Upper lobe of right lung (tissue), 1 donor: ENCODE results near the gene UBR2. TPM values are rescaled to one million over a fixed set of nuclear protein-coding genes. Genes with fewer than 3 reads are reported as not detected.
"Not testable (repeated sequence)": the region's sequence is repeated elsewhere in the genome, so short reads cannot be mapped to it uniquely, and the experiment has no call there.

Source experiments
- ATAC-seq: fragments of 200-7000 bp; cut with Tn5 transposase; one replicate; pipeline ENCODE4 v1.9.1; 2020; ENCODE audit warnings: mild to moderate bottlenecking, moderate library complexity
- DNase-seq: peaks from one replicate; pipeline ENCODE4 v3.0.0-alpha.2; 2020
- H3K27ac ChIP-seq: fragments of 200-600 bp; one replicate; pipeline ENCODE4 v1.8.0; 2022
- H3K27me3 ChIP-seq: fragments of 200-600 bp; one replicate; pipeline ENCODE4 v1.8.0; 2022; ENCODE audit warnings: mild to moderate bottlenecking
- H3K36me3 ChIP-seq: fragments of 200-600 bp; one replicate; pipeline ENCODE4 v1.8.0; 2022
- H3K4me1 ChIP-seq: fragments of 200-600 bp; one replicate; pipeline ENCODE4 v1.8.0; 2022
- H3K4me3 ChIP-seq: fragments of 200-600 bp; one replicate; pipeline ENCODE4 v1.8.0; 2022; ENCODE audit warnings: mild to moderate bottlenecking
- H3K9me3 ChIP-seq: fragments of 200-600 bp; one replicate; pipeline ENCODE4 v1.8.0; 2022
- intact Hi-C: fragments of 100-400 bp; cut with DNase I; formaldehyde crosslinking; loops from one replicate; pipeline ENCODE4 v1.11.0; 2022
- total RNA-seq: library from RNA; stranded (reverse); fragmentation: NEBNext Ultra II Directional; extraction: Animal tissue kit (Norgen Biotek cat#: 25700); gene quantifications from one replicate; pipeline ENCODE4 v1.2.1, GENCODE V29; 2021
- TF ChIP-seq, protein P1 (sequence below): fragments of 200-600 bp; IDR thresholded peaks from one replicate; pipeline ENCODE4 v1.8.0; 2022; ENCODE audit warnings: antibody characterized with exemption
- donor health status: DM: no; HTN: yes; CAD: no; lungs with severe emphysema.

The UBR2 gene
- total RNA-seq, 1 donor from 2014 or later = 36.6 TPM

DNA sequence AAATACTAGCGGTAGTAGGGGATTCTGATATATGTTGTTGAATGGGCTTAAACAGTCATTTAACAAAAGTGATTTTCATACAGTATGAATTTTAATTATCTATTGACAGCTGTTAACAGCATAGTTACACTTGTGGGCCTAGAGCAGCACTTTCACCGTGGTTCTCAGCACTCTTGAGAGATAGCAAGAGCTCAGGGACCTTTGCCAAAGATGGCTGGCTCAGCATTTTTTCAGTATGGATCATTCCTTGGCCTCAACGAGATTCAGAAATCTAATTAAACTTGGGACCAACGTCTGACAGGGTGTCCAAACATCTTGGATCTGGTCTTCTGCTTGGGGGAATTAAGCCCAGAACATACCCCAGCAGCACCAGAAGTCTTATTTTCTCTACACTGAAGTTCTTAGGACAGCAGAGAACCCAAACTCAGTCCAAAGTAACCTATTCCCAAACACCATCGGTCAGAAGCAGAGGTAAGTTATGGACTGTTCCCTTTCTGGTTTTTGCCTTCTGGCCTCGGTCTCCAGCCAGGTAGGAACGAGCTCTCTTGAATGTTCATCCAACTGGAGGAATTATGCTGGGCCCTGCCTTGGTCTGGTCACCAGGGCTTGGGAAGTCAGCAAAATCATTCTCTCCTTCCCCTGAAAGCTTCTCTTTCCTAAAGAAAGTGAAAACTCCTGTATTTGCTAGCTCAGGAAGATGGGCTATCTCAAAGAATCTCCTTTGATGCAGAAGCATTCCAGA is 132.9 kb downstream of the UBR2 start:
- intact Hi-C loops = no loop called here

DNA sequence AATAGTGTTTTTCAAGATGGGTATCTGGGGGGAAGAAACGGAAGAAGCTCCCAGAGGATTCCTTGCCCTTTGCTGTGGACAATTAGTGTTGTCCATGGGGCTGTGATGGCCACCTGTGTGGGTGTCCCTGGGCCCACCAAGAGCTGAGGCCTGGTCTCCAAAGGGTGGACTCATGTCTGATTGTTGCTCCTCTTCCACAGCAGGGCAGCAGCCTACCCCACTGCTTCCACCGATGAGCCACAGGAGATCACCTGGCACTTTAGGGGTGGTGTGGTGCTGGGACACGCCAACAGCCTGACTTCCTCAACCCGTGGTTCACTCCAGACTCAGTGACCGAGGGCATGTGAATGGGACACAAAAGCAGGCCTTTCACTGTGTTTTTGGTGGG is 133.4 kb downstream of the UBR2 start:
- TF ChIP-seq, protein P1, sequence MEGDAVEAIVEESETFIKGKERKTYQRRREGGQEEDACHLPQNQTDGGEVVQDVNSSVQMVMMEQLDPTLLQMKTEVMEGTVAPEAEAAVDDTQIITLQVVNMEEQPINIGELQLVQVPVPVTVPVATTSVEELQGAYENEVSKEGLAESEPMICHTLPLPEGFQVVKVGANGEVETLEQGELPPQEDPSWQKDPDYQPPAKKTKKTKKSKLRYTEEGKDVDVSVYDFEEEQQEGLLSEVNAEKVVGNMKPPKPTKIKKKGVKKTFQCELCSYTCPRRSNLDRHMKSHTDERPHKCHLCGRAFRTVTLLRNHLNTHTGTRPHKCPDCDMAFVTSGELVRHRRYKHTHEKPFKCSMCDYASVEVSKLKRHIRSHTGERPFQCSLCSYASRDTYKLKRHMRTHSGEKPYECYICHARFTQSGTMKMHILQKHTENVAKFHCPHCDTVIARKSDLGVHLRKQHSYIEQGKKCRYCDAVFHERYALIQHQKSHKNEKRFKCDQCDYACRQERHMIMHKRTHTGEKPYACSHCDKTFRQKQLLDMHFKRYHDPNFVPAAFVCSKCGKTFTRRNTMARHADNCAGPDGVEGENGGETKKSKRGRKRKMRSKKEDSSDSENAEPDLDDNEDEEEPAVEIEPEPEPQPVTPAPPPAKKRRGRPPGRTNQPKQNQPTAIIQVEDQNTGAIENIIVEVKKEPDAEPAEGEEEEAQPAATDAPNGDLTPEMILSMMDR = no peak
- H3K9me3 ChIP-seq = no peaks in the 10 kb centered on the region
- ATAC-seq = no peak
- H3K36me3 ChIP-seq = peaks cover 29% of the 10 kb centered on the region
- intact Hi-C loops = no loop called here
- H3K4me1 ChIP-seq = peaks cover 14% of the 10 kb centered on the region
- no peak overlapping the region for H3K27ac ChIP-seq
- DNase-seq = no peak
- H3K4me3 ChIP-seq = no peak overlapping the region
- H3K27me3 ChIP-seq = no peaks in the 10 kb centered on the region

More for the DNA sequence above, 132.9 kb downstream of the UBR2 start:
- Histone ChIP-seq H3K36me3 (peaks cover 35% of the 10 kb centered on the region), H3K27me3 (no peaks in the 10 kb centered on the region), H3K4me3 (no peak overlapping the region), H3K27ac (no peak overlapping the region), H3K9me3 (no peaks in the 10 kb centered on the region), H3K4me1 (peaks cover 18% of the 10 kb centered on the region)
- TF ChIP-seq, protein P1 = no peak
- no peak for DNase-seq
- ATAC-seq = no peak

DNA sequence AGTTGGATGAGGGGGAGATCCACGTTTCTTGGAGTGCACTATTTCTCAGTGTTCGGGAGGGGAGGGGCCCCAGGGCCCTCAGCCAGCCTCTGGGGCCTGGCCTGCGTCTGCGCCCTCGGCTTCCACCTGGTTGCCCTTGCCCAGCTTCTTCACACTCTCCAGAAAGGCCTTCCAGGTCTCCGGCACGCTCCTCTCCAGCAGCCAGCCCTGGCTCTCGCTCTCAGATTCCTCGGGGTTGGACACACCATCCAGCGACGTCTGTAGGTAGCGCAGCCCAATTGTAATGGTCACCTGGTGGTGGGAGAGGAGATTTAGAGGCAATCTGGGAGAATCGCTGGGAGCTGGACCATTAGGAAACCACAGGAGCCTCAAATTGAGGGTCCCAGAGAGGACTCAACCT is 134.4 kb downstream of the UBR2 start:
- Histone ChIP-seq H3K9me3 (no peaks in the 10 kb centered on the region), H3K4me3 (no peak overlapping the region), H3K27me3 (no peaks in the 10 kb centered on the region), H3K4me1 (peaks cover 6% of the 10 kb centered on the region), H3K36me3 (peaks cover 20% of the 10 kb centered on the region), H3K27ac (no peak overlapping the region)
- ATAC-seq (no peak), DNase-seq (no peak)
- TF ChIP-seq, protein P1 = no peak
- intact Hi-C loops = no loop called here

DNA sequence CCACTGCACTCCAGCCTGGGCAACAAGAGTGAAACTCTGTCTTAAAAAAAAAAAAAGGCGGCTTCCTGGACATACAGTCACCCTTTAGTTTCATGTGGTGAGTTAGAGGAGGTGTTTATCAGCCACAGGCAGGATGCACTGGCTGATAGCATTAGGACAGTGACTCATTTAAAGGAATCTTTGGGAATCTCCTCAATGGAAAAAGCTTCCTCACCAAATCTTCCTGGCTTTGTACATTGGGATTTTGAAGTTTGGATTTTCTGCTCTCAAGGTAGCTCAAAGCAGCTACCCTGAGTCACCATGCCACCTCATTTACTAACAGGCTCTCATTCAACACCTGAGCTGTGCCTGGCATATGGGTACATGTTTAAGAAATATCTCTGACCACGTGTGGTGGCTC is 138.4 kb downstream of the UBR2 start:
- TF ChIP-seq, protein P1 = no peak
- intact Hi-C loops = no loop called here
- Histone ChIP-seq H3K9me3 (no peaks in the 10 kb centered on the region), H3K36me3 (no peaks in the 10 kb centered on the region), H3K4me3 (no peak overlapping the region), H3K4me1 (no peaks in the 10 kb centered on the region), H3K27ac (no peak overlapping the region), H3K27me3 (no peaks in the 10 kb centered on the region)
- DNase-seq (no peak), ATAC-seq (no peak)

DNA sequence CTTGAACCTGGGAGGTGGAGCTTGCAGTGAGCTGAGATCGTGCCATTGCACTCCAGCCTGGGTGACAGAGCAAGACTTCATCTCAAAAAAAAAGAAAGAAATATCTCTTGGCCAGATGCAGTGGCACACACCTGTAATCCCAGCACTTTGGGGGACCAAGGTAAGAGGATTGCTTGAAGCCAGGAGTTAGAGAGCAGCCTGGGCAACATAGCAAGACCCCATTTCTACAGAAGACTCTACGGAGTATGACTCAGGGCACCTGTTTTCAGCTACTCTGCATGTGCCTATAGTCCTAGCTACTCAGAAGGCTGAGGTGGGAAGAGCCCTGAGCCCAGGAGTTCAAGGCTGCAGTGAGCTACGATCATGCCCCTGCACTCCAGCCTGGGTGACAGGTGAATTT is 139.0 kb downstream of the UBR2 start:
- H3K27ac ChIP-seq, H3K36me3 ChIP-seq, H3K4me1 ChIP-seq, H3K9me3 ChIP-seq, H3K4me3 ChIP-seq, intact Hi-C loops, ATAC-seq, DNase-seq, H3K27me3 ChIP-seq: not testable (repeated sequence)

DNA sequence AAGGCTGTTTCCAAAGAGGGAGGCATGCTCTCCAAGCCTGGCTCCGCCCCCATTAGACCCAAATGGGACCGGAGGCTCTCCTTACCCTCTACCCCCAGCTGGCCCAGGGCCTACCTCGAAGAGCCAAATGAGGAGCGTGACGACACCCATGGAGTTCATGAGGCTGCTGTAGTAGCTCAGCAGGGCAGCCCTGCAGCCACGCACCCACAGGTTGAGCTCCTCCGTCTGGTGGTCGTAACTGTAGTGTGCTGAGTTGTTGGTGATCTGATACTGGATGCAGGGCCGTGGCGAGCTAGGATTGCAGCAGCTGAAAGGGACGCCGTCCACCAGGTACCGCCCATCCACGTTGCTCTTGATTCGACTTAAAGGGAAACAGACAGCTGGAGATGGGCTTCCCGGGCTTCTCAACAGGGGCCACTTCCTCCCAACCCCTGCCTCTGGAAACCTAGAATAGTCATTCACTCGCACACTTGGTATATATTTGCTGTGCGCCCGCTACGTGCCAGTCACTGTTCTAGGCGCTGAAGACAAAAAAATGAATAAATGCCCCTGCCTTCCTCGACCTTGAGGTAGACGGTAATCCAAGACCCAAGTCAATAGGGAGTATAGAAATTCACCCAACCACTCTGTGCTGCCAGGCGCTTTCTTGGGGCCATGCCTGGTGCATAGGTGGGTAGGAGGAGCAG is 140.6 kb downstream of the UBR2 start:
- H3K27me3 ChIP-seq = no peaks in the 10 kb centered on the region
- TF ChIP-seq, protein P1 = no peak
- ATAC-seq (peak; percentile 33), DNase-seq (no peak)
- no peaks in the 10 kb centered on the region for H3K9me3 ChIP-seq
- no peaks in the 10 kb centered on the region for H3K4me1 ChIP-seq
- intact Hi-C loops = no loop called here
- H3K4me3 ChIP-seq = no peak overlapping the region
- H3K27ac ChIP-seq = no peak overlapping the region
- H3K36me3 ChIP-seq = no peaks in the 10 kb centered on the region
